Measurements from ENCODE around the gene EFCAB6.

DNA sequence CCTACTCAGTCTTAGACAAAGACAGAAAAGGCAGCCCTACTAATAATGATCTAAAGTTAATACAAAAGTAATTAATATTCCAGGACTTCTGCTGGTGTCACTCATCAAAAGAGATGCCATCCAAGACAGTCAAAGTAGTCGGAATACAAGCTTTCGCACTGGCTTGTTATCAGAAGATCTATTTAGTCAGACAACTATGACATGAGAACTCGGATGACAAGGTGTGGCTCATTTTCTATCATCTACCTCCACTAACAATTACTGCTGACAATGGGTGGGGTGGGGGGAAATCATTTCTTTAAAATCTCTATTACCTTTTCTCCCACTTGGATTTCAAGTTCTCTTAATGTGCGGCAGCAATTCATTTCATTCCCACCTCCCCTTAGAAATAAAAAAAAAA lies 56.7 kb downstream of the EFCAB6 start:
- TF ChIP-seq, protein P1, sequence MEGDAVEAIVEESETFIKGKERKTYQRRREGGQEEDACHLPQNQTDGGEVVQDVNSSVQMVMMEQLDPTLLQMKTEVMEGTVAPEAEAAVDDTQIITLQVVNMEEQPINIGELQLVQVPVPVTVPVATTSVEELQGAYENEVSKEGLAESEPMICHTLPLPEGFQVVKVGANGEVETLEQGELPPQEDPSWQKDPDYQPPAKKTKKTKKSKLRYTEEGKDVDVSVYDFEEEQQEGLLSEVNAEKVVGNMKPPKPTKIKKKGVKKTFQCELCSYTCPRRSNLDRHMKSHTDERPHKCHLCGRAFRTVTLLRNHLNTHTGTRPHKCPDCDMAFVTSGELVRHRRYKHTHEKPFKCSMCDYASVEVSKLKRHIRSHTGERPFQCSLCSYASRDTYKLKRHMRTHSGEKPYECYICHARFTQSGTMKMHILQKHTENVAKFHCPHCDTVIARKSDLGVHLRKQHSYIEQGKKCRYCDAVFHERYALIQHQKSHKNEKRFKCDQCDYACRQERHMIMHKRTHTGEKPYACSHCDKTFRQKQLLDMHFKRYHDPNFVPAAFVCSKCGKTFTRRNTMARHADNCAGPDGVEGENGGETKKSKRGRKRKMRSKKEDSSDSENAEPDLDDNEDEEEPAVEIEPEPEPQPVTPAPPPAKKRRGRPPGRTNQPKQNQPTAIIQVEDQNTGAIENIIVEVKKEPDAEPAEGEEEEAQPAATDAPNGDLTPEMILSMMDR (IDR thresholded peaks at IDR 0.05; ENCODE audit: low read depth, low read length, poor library complexity, severe bottlenecking) = no peak
- no peak for TF ChIP-seq EZH2phosphoT487 (IDR thresholded peaks at IDR 0.05; ENCODE audit: borderline replicate concordance, low read length)

Data from DOHH2 (cell line).